Pancreas (tissue), 10 donors: Measurements from ENCODE around the gene HIRA. TPM values are rescaled to one million over a fixed set of nuclear protein-coding genes. Genes with fewer than 3 reads are reported as not detected.
A peak's percentile ranks its signal among the peaks of the same experiment; 100 is the strongest.

Experiments
- ATAC-seq, 4 donors: fragments of 200-7000 bp; cut with Tn5 transposase; one replicate each; pipeline versions ENCODE4 v1.8.0 to v1.9.1; 2020; ENCODE audit warnings: mild to moderate bottlenecking in 4 of 4, moderate library complexity in 4 of 4
- DNase-seq, 6 donors: peaks; one replicate each; pipeline ENCODE4 v3.0.0-alpha.2; 2020
- FAIRE-seq: peaks from 2 replicates; lab custom pipeline; 2012; peaks lifted over from hg19 to GRCh38; lab: Jason Lieb, UNC
- H3K27ac ChIP-seq, 4 donors: fragments of 200-600 bp; sonication (generic); 1 replicate in 3 of 4; 2 replicates in 1 of 4; pipeline versions ENCODE4 v1.5.0 to v1.8.0; 2020
- H3K27me3 ChIP-seq, 4 donors: fragments of 200-600 bp; one replicate each; pipeline ENCODE4 v1.8.0; 2021
- H3K36me3 ChIP-seq, 3 donors: fragments of 200-600 bp; sonication (generic) in 1 of 3; one replicate each; pipeline versions ENCODE4 v1.5.0 to v1.8.0; 2020 to 2021
- H3K4me1 ChIP-seq, 3 donors: fragments of 200-600 bp; one replicate each; pipeline ENCODE4 v1.8.0; 2021
- H3K4me3 ChIP-seq, 4 donors: fragments of 200-600 bp; sonication (generic) in 2 of 4; one replicate each; pipeline versions ENCODE4 v1.5.0 to v1.8.0; 2020 to 2021
- H3K9me3 ChIP-seq, 4 donors: fragments of 200-600 bp; one replicate each; pipeline ENCODE4 v1.8.0; 2021
- WGBS, 2 donors: extraction: QIAGEN DNeasy Blood & Tissue Kit; methylation state at CpG; one replicate each; pipeline ENCODE4 v1.1.7; 2013; 5-methylcytosine and 5-hydroxymethylcytosine counted together
- intact Hi-C, 3 donors: fragments of 100-400 bp; cut with DNase I; formaldehyde crosslinking; loops; one replicate each; pipeline versions ENCODE4 v1.11.1 to v1.14.2; 2022
- polyA plus RNA-seq, 2 donors: library from polyadenylated mRNA; stranded (reverse); fragments of 200-250 nt; gene quantifications; one replicate each; pipeline ENCODE4 v1.2.3, GENCODE V29; 2013
- total RNA-seq, 6 donors: library from RNA; stranded (reverse); fragmentation: NEBNext Ultra II Directional in 4 of 6; extraction: Animal tissue kit (Norgen Biotek cat#: 25700) in 4 of 6; gene quantifications; one replicate each; pipeline versions ENCODE4 v1.2.1 to v1.2.4, GENCODE V29; 2021 to 2023
- TF ChIP-seq, protein P1 (sequence below), 4 donors: fragments of 200-600 bp; sonication (generic) in 3 of 4; IDR thresholded peaks; one replicate each; pipeline versions ENCODE4 v1.5.0 to v1.8.0; 2021; ENCODE audit warnings: antibody characterized with exemption in 4 of 4
- donor health status: healthy with polysubstance abuse.
- donor health status: DM: no; HTN: no; CAD: no; lungs with moderate emphysema.
- donor health status: DM: no; HTN: no; CAD: no.
- donor health status: control.
- donor health status: control.
- donor health status: Bipolar disorder and iron deficiency.
- donor health status: DM: yes; HTN: yes; CAD: no.
- donor health status: DM: no; HTN: no; CAD: no.
- donor health status: DM: no; HTN: no; CAD: no.
- donor health status: DM: yes; HTN: yes; CAD: no.

The HIRA gene
- total and polyA plus RNA-seq, 8 donors: 6.1 to 14.6 (median 9.5) TPM

DNA sequence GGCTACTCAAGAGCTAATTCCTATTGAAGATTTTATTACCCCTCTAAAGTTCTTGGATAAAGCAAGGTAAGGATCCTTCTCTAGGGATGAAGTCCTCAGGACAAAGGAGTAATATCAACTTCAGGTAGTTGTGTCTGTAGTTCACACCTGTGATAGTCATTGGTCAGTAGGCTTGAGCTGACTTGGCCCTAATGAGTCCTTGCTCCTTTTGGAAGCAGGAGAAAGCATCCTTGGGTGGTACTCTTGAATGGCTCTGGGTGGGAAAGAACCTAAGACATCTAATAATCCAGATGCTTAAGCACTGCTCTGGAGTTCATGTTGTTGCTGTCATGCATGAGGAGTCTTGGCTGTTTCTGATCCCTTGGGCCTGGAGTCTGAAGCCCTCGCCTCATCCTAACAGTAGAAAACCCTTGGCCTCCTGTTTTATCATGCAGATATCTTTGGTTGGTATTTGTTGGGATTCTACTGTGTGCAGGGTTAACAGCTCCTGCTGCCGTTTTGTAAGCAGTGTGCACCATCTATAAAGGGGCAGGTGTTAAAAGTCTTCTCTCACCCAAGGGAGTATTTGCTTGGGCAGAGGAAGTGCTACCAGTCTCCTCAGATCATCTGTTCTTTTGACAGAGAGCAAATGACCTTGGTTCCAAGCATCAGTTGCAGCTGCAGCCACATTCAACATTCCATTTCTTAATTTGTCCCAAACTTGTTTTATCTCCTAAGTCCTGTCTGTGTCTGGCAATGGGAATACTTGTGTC, 3.5 kb upstream of the HIRA start:
- DNase-seq (no peak), ATAC-seq (no peak), FAIRE-seq (no peak)
- Histone ChIP-seq H3K4me1 (peaks cover 4 to 12% (median 7%) of the 10 kb centered on the region in 3 donors), H3K36me3 (peaks cover 0 to 23% (median 5%) of the 10 kb centered on the region in 3 donors), H3K27me3 (no peaks in the 10 kb centered on the region), H3K4me3 (no peak overlapping the region), H3K27ac (no peak overlapping the region), H3K9me3 (no peaks in the 10 kb centered on the region)
- WGBS, 2 donors: 69 to 74% methylated on average over 2 of the region's 2 CpGs
- intact Hi-C loops: no loop called here
- TF ChIP-seq, protein P1, sequence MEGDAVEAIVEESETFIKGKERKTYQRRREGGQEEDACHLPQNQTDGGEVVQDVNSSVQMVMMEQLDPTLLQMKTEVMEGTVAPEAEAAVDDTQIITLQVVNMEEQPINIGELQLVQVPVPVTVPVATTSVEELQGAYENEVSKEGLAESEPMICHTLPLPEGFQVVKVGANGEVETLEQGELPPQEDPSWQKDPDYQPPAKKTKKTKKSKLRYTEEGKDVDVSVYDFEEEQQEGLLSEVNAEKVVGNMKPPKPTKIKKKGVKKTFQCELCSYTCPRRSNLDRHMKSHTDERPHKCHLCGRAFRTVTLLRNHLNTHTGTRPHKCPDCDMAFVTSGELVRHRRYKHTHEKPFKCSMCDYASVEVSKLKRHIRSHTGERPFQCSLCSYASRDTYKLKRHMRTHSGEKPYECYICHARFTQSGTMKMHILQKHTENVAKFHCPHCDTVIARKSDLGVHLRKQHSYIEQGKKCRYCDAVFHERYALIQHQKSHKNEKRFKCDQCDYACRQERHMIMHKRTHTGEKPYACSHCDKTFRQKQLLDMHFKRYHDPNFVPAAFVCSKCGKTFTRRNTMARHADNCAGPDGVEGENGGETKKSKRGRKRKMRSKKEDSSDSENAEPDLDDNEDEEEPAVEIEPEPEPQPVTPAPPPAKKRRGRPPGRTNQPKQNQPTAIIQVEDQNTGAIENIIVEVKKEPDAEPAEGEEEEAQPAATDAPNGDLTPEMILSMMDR (IDR thresholded peaks at IDR 0.05): no peak

DNA sequence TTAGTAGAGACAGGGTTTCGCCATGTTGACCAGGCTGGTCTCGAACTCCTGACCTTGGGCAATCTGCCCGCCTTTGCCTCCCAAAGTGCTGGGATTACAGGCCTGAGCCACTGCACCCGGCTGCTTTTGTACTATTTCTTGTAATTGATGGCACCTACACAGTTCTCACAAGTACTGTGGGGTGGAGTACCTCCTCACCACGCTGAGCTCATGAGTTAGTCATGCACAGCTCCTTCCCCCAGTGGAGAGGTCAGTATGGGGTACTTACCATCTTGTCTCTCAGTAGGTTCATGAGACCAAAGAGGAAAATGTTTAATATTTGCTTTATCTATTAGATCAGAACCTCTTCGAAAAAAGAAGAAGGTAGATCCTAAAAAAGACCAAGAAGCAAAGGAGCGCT, 2.9 kb upstream of the HIRA start:
- DNase-seq (no peak), FAIRE-seq (no peak), ATAC-seq (no peak)
- intact Hi-C loops: no loop called here
- no peak overlapping the region for H3K4me3 ChIP-seq
- no peaks in the 10 kb centered on the region for H3K27me3 ChIP-seq
- TF ChIP-seq, protein P1 (IDR thresholded peaks at IDR 0.05): no peak
- H3K4me1 ChIP-seq: peaks cover 4 to 18% (median 10%) of the 10 kb centered on the region in 3 donors
- no peak overlapping the region for H3K27ac ChIP-seq
- H3K9me3 ChIP-seq: no peaks in the 10 kb centered on the region
- H3K36me3 ChIP-seq: peaks cover 0 to 23% (median 5%) of the 10 kb centered on the region in 3 donors
- 84 to 90% methylated on average over 7 of the region's 7 CpGs for WGBS, 2 donors

DNA sequence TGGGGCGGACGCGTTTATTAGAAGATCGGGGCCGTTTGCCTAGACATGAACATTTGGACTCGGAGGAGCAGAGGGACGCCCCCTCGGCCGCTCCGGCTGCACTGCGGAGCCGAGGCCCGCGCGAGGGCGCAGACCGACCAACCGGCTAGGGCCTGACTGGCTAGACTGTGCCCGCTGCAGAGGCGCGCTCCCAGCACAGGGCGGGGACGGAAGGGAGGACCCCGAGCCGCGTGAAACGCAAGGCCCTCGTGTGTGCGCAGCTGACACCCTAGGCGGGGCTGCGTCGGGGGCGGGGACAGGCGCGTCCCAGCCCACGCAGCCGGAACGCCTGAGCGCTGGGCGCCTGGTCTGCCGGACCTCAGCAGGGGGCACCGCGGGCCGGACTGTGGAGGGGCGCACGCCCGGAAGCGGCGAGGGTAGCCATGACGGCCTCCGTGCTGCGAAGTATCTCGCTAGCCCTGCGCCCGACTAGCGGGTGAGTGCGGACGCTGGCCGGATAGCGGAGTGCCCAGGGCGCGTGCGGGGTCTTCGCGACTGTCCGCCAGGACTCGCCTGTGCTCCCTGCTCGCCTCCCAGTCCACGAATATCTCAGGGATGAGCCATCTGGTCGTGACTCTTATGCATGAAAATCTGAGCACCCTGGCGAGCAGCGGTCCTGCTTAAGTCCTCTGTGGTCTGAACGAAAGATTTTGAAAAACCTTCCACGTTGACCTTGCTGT, 759 bp upstream of the HIRA start, which contains the start of gene MRPL40:
TSS of gene MRPL40 (plus strand) at position 413 of the 719 bp plus-strand sequence. CDS start at position 423, 10 bp downstream.
- no peak for FAIRE-seq
- TF ChIP-seq, protein P1 (IDR thresholded peaks at IDR 0.05): no peak

DNA sequence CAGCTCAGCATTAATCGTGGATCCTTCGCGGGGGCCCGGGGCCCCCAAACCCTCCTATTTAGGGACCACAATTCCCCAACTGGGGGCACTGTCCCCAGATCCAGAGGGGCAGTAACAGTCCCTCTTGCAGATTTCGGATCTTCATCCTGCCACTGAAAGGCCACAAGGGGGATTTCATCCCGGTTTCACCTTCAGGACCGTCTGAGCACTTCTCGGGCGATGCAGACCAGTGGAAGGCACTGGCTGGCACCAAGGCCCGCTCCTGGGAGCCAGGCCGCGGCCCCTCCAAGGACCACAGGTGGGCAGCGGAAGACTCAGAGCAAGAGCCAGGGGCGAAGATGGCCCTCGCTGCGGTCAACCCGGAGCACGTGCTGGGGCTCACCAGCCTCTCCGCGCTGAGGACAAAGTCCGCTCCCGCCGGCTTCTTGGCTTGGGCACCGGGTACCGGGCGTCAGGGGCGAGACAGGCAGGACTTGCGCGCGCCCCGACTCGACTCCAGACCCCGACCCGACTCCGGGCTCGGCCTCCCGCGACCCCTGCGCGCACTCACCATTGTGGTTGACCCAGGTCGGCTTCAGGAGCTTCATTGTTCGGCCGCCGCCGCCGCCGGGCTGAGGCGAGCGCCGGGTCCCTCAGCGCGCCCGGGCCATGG, 517 bp downstream of the HIRA start:
- H3K4me1 ChIP-seq: peaks cover 4 to 20% (median 10%) of the 10 kb centered on the region in 3 donors
- FAIRE-seq (no peak), ATAC-seq (peak in 1 of 4 donors; percentile 5), DNase-seq (peak; percentile 53 to 88 (median 60))
- TF ChIP-seq, protein P1 (IDR thresholded peaks at IDR 0.05): no peak
- H3K4me3 ChIP-seq: peak overlapping the region; percentile 80 to 96 (median 88)
- WGBS, 2 donors: 0% methylated on average over 42 to 53 of the region's 53 CpGs
- intact Hi-C loops: no loop called here
- no peaks in the 10 kb centered on the region for H3K9me3 ChIP-seq
- H3K36me3 ChIP-seq: peaks cover 0 to 21% (median 4%) of the 10 kb centered on the region in 3 donors
- peak overlapping the region; percentile 15 to 58 (median 38) for H3K27ac ChIP-seq
- H3K27me3 ChIP-seq: no peaks in the 10 kb centered on the region

More for the DNA sequence above, 759 bp upstream of the HIRA start, which contains the start of gene MRPL40:
- no peaks in the 10 kb centered on the region for H3K27me3 ChIP-seq
- ATAC-seq: peak; percentile 93 to 97 (median 96)
- intact Hi-C loops: no loop called here
- WGBS, 2 donors: 0% methylated on average over 71 to 74 of the region's 74 CpGs
- peak; percentile 93 to 98 (median 94) for DNase-seq
- H3K9me3 ChIP-seq: no peaks in the 10 kb centered on the region
- H3K27ac ChIP-seq: peak within 1 kb of the TSS; percentile 88 to 95 (median 92)
- H3K4me1 ChIP-seq: peaks cover 4 to 20% (median 10%) of the 10 kb centered on the region in 3 donors
- peak within 1 kb of the TSS; percentile 80 to 96 (median 92) for H3K4me3 ChIP-seq
- peaks cover 0 to 23% (median 5%) of the 10 kb centered on the region in 3 donors for H3K36me3 ChIP-seq
